Thoracic aorta (tissue), 2 donors: ENCODE measurements around the gene INSRR. TPM values are rescaled to one million over a fixed set of nuclear protein-coding genes. Genes with fewer than 3 reads are reported as not detected.
A peak's percentile ranks its signal among the peaks of the same experiment; 100 is the strongest.

Experiments
- ATAC-seq: fragments of 150-250 bp; one replicate; pipeline ENCODE4 v1.8.0; 2017; ENCODE audit warnings: low read depth; ENCODE audit not compliant: insufficient number of reproducible peaks, low FRiP score
- DNase-seq: peaks from one replicate; pipeline ENCODE4 v3.0.0-alpha.2; 2020; ENCODE audit warnings: low spot score
- H3K27ac ChIP-seq, 2 donors: fragments of 200-600 bp; sonication (generic); 1 replicate in 1 of 2; 2 replicates in 1 of 2; pipeline ENCODE4 v1.5.1; 2016; ENCODE audit warnings: mild to moderate bottlenecking in 2 of 2, moderate library complexity in 2 of 2
- H3K27me3 ChIP-seq: fragments of 200-600 bp; sonication (generic); replicated peaks from 2 replicates; pipeline ENCODE4 v1.6.0; 2016; ENCODE audit warnings: mild to moderate bottlenecking; ENCODE audit not compliant: insufficient read depth
- H3K36me3 ChIP-seq: fragments of 200-600 bp; sonication (generic); one replicate; pipeline ENCODE4 v1.5.1; 2016
- H3K4me1 ChIP-seq, 2 donors: fragments of 200-600 bp; sonication (generic); 1 replicate in 1 of 2; 2 replicates in 1 of 2; pipeline versions ENCODE4 v1.5.1 to v1.6.0; 2016; ENCODE audit warnings: low read depth in 2 of 2, mild to moderate bottlenecking in 1 of 2; ENCODE audit not compliant: control insufficient read depth in 1 of 2
- H3K4me3 ChIP-seq: fragments of 200-600 bp; sonication (generic); 2 replicates; pipeline ENCODE4 v1.5.1; 2016; ENCODE audit warnings: mild to moderate bottlenecking
- H3K9me3 ChIP-seq: fragments of 200-600 bp; sonication (generic); 2 replicates; pipeline ENCODE4 v1.5.1; 2016
- total RNA-seq, 2 donors: library from RNA; depleted of rRNA; stranded (reverse); fragments of >200 nt; gene quantifications; one replicate each; pipeline versions ENCODE4 v1.1.0 to v1.2.3, GENCODE V29; 2016
- TF ChIP-seq, protein P1 (sequence below): fragments of 200-600 bp; sonication (generic); IDR thresholded peaks from one replicate; pipeline ENCODE4 v1.5.1; 2019; ENCODE audit warnings: antibody characterized with exemption

INSRR gene
- total RNA-seq, 2 donors from 2014 or later = not detected

- no peak overlapping the region for H3K4me3 ChIP-seq
- H3K36me3 ChIP-seq = no peaks in the 10 kb centered on the region
- TF ChIP-seq, protein P1, sequence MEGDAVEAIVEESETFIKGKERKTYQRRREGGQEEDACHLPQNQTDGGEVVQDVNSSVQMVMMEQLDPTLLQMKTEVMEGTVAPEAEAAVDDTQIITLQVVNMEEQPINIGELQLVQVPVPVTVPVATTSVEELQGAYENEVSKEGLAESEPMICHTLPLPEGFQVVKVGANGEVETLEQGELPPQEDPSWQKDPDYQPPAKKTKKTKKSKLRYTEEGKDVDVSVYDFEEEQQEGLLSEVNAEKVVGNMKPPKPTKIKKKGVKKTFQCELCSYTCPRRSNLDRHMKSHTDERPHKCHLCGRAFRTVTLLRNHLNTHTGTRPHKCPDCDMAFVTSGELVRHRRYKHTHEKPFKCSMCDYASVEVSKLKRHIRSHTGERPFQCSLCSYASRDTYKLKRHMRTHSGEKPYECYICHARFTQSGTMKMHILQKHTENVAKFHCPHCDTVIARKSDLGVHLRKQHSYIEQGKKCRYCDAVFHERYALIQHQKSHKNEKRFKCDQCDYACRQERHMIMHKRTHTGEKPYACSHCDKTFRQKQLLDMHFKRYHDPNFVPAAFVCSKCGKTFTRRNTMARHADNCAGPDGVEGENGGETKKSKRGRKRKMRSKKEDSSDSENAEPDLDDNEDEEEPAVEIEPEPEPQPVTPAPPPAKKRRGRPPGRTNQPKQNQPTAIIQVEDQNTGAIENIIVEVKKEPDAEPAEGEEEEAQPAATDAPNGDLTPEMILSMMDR = peak; percentile 70
- ATAC-seq (no peak), DNase-seq (no peak)
- H3K4me1 ChIP-seq = no peaks in the 10 kb centered on the region
- H3K27ac ChIP-seq = no peak overlapping the region
- no peaks in the 10 kb centered on the region for H3K27me3 ChIP-seq
- no peaks in the 10 kb centered on the region for H3K9me3 ChIP-seq
Observed at GRCh38 chr1:156838972-156839371, 19.9 kb downstream of the INSRR start.

DNA sequence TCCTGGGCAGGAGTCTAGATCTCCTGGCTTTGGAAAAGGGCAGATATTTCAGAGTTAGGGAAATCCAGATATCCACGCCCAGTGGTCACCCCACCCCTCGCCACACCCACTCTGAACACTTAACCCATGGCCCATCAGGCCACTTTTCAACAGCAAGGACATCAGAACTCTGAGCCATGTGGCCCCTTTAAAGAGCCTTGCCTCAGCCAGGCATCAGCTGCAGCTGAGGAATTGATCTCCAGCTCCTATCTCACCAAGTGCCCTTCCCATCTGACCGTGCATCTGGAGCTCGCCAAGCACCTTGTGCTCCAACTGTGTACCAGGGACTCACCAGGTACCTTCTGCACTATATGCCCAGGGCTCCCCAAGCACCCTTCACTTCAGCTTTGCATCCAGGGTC is 22.0 kb downstream of the INSRR start:
- TF ChIP-seq, protein P1 = no peak
- Histone ChIP-seq H3K27ac (no peak overlapping the region), H3K4me3 (no peak overlapping the region), H3K4me1 (no peaks in the 10 kb centered on the region), H3K27me3 (no peaks in the 10 kb centered on the region), H3K9me3 (no peaks in the 10 kb centered on the region), H3K36me3 (no peaks in the 10 kb centered on the region)
- DNase-seq (no peak), ATAC-seq (no peak)

DNA sequence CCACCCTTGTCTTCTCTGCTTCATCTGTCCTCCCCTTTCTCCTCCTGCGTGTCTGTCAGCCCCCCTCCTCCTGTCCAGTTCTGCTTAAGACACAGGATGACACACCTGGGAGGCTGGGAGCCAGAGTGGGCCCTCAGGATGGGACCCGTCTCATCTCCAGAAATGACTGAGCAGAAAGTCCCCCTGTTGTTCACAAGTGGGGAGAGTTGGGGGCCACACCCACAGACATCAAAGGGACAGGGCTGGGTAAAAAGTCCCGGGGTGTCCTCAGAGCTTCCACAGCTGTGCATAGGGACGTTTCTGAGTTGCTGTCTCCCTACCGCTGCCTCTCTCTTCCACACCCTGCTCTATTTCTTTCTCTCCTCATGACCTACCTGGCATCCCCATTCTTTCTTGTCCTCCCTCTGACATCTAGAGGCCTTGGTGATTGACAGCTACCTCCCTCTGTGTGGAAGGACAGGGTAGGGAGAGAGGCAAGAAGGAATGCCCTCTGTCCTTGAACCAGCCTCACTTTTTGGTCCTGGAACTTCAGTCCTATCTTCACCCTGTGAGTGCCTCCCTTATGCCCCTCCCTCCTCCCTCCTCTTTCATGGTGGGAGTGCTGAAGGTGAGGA is 22.8 kb downstream of the INSRR start:
- no peak for ATAC-seq

GRCh38 chr1:156834322-156834721 is 24.6 kb downstream of the INSRR start:
- no peaks in the 10 kb centered on the region for H3K27me3 ChIP-seq
- no peak overlapping the region for H3K27ac ChIP-seq
- H3K9me3 ChIP-seq = no peaks in the 10 kb centered on the region
- no peaks in the 10 kb centered on the region for H3K36me3 ChIP-seq
- TF ChIP-seq, protein P1 = no peak
- no peaks in the 10 kb centered on the region for H3K4me1 ChIP-seq
- DNase-seq = no peak
- no peak for ATAC-seq
- no peak overlapping the region for H3K4me3 ChIP-seq

More for the DNA sequence above, 22.8 kb downstream of the INSRR start:
- Histone ChIP-seq H3K27ac (no peak overlapping the region), H3K9me3 (no peaks in the 10 kb centered on the region), H3K4me3 (no peak overlapping the region), H3K4me1 (no peaks in the 10 kb centered on the region), H3K27me3 (no peaks in the 10 kb centered on the region), H3K36me3 (no peaks in the 10 kb centered on the region)
- TF ChIP-seq, protein P1 = no peak
- no peak for DNase-seq

DNA sequence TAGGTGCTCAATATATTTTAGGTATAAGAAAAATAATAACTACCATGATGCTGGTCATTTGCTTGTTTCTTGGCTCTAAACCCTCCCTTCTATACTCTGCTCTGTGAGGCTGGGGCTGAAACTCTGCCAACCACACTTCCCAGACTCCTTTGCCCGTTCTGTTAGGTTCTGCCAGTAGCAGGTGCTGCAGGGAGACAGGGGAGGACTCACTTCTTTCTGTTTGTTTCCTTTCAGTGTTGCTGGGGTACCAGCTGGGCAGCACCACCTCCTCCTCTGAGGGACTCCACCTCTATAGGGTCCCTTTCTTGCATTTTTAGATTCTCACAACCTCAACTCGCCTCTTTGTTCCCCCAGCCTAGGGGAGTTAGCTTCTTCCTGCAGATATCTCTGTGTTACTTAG is 25.3 kb downstream of the INSRR start:
- Histone ChIP-seq H3K4me3 (no peak overlapping the region), H3K4me1 (no peaks in the 10 kb centered on the region), H3K27ac (no peak overlapping the region), H3K27me3 (no peaks in the 10 kb centered on the region), H3K36me3 (no peaks in the 10 kb centered on the region), H3K9me3 (no peaks in the 10 kb centered on the region)
- no peak for ATAC-seq
- DNase-seq = no peak
- TF ChIP-seq, protein P1 = no peak
